Caco-2 (cell line): ENCODE data around the gene CEP72. TPM values are rescaled to one million over a fixed set of nuclear protein-coding genes. Genes with fewer than 3 reads are reported as not detected.

Experiments used
- BruUV-seq: library from RNA; stranded (reverse); fragments of 400-500 nt; replicated peaks from 2 replicates; lab custom pipeline; 2021; lab: Mats Ljungman, UMichigan
- CTCF ChIA-PET: fragments of 300-600 bp; sonication (Branson Sonifier 250); formaldehyde crosslinking; loops from one replicate; lab custom pipeline; 2022; ENCODE audit warnings: antibody characterized with exemption; lab: Charles Lee
- POLR2A ChIA-PET: fragments of 300-600 bp; sonication (Branson Sonifier 250); formaldehyde crosslinking; loops from one replicate; lab custom pipeline; 2022; ENCODE audit warnings: antibody characterized with exemption; lab: Charles Lee
- DNase-seq, 2 experiments: peaks; one replicate each; pipeline versions ENCODE4 v3.0.0 to v3.0.0-alpha.2; 2020 to 2022
- H3K27me3 ChIP-seq: replicated peaks from 2 replicates; pipeline ENCODE4 v1.6.0; 2011; ENCODE audit warnings: low read length; ENCODE audit not compliant: control insufficient read depth, insufficient read depth
- H3K36me3 ChIP-seq: 2 replicates; pipeline ENCODE4 v1.5.1; 2011; ENCODE audit warnings: low read length; ENCODE audit not compliant: control insufficient read depth, insufficient read depth
- H3K4me1 ChIP-seq: fragments of 250-450 bp; sonication (Bioruptor Pico); 2 replicates; pipeline ENCODE4 v1.5.1; 2020; ENCODE audit warnings: mild to moderate bottlenecking
- H3K4me3 ChIP-seq: 2 replicates; pipeline ENCODE4 v1.5.1; 2011; ENCODE audit warnings: low read depth, mild to moderate bottlenecking, control low read depth, low read length
- H3K9me3 ChIP-seq: fragments of 250-450 bp; sonication (Bioruptor Pico); 2 replicates; pipeline ENCODE4 v1.5.1; 2020; ENCODE audit warnings: mild to moderate bottlenecking, moderate library complexity
- H3K27ac Mint-ChIP-seq: one replicate; pipeline ENCODE4 v1.8.0; 2022; ENCODE audit warnings: mixed read lengths; ENCODE audit not compliant: unreplicated experiment
- H3K27me3 Mint-ChIP-seq: one replicate; pipeline ENCODE4 v1.8.0; 2022; ENCODE audit warnings: mixed read lengths; ENCODE audit not compliant: insufficient read depth, unreplicated experiment
- H3K36me3 Mint-ChIP-seq: one replicate; pipeline ENCODE4 v1.8.0; 2022; ENCODE audit warnings: mild to moderate bottlenecking, mixed read lengths; ENCODE audit not compliant: insufficient read depth, unreplicated experiment
- H3K4me1 Mint-ChIP-seq: one replicate; pipeline ENCODE4 v1.8.0; 2022; ENCODE audit warnings: low read depth, mixed read lengths; ENCODE audit not compliant: unreplicated experiment
- H3K4me3 Mint-ChIP-seq: one replicate; pipeline ENCODE4 v1.8.0; 2022; ENCODE audit warnings: mild to moderate bottlenecking, moderate library complexity, mixed read lengths; ENCODE audit not compliant: unreplicated experiment
- H3K9me3 Mint-ChIP-seq: one replicate; pipeline ENCODE4 v1.8.0; 2022; ENCODE audit warnings: mixed read lengths; ENCODE audit not compliant: unreplicated experiment
- CTCF ChIP-seq, 2 experiments: fragments of 200-600 bp in 1 of 2; IDR thresholded peaks; 1 replicate in 1 of 2; 2 replicates in 1 of 2; pipeline versions ENCODE4 v1.5.1 to v1.8.0; 2011 to 2022; ENCODE audit warnings: antibody characterized with exemption in 1 of 2, control low read depth in 1 of 2, inconsistent platforms in 1 of 2, low read depth in 1 of 2, low read length in 1 of 2, mild to moderate bottlenecking in 1 of 2, moderate library complexity in 1 of 2; ENCODE audit not compliant: insufficient read depth in 1 of 2, severe bottlenecking in 1 of 2, unreplicated experiment in 1 of 2
- intact Hi-C: fragments of 100-400 bp; cut with micrococcal nuclease; formaldehyde crosslinking; loops from one replicate; pipeline ENCODE4 v1.10.0; 2022; ENCODE audit not compliant: unreplicated experiment
- total RNA-seq: library from RNA; stranded (reverse); gene quantifications from 2 replicates; pipeline ENCODE4 v1.2.3, GENCODE V29; 2022

Gene CEP72
- total RNA-seq, 1 experiment from 2014 or later = 36.6 TPM

GRCh38 chr5:646396-647201, 34.5 kb downstream of the CEP72 start:
- H3K4me3 ChIP-seq = no peak overlapping the region
- intact Hi-C loops = no loop called here
- POLR2A ChIA-PET = interaction anchor here (0.7 kb wide), 1 partner anchor 555 kb away, joined by 3 read pairs; the partner anchor contains the start of gene SLC6A19
- H3K9me3 ChIP-seq = peaks cover 3% of the 10 kb centered on the region; the same call in 1 of the 2 replicates
- CTCF ChIA-PET = no interaction called here
- no TSS peak for BruUV-seq
- Mint-ChIP-seq H3K4me1 (no peaks in the 10 kb centered on the region), H3K9me3 (no peaks in the 10 kb centered on the region), H3K36me3 (peaks cover 6% of the 10 kb centered on the region), H3K27ac (no peak overlapping the region), H3K27me3 (no peaks in the 10 kb centered on the region), H3K4me3 (no peak overlapping the region)
- TF ChIP-seq CTCF (IDR thresholded peaks at IDR 0.05; ENCODE audit: insufficient read depth in 1 of 2, low read depth in 1 of 2, low read length in 1 of 2, severe bottlenecking in 1 of 2, unreplicated experiment in 1 of 2) = no peak
- no peaks in the 10 kb centered on the region for H3K4me1 ChIP-seq
- peaks cover 17% of the 10 kb centered on the region for H3K36me3 ChIP-seq
- no peaks in the 10 kb centered on the region for H3K27me3 ChIP-seq
- no peak for DNase-seq

- ChIA-PET POLR2A (interaction anchor here (0.7 kb wide), 1 partner anchor 554 kb away, joined by 3 read pairs; the partner anchor contains the start of gene SLC6A19), CTCF (interaction anchor here (0.7 kb wide), 1 partner anchor 141 kb away, joined by 3 read pairs; no protein-coding TSS in a partner anchor)
- H3K9me3 ChIP-seq = peaks cover 3% of the 10 kb centered on the region; the same call in 1 of the 2 replicates
- no peaks in the 10 kb centered on the region for H3K27me3 ChIP-seq
- no peak overlapping the region for H3K4me3 Mint-ChIP-seq
- no peaks in the 10 kb centered on the region for H3K4me1 ChIP-seq
- H3K9me3 Mint-ChIP-seq = no peaks in the 10 kb centered on the region
- intact Hi-C loops = no loop called here
- no peak overlapping the region for H3K27ac Mint-ChIP-seq
- TF ChIP-seq CTCF (IDR thresholded peaks at IDR 0.05; ENCODE audit: insufficient read depth in 1 of 2, low read depth in 1 of 2, low read length in 1 of 2, severe bottlenecking in 1 of 2, unreplicated experiment in 1 of 2) = no peak
- no peaks in the 10 kb centered on the region for H3K27me3 Mint-ChIP-seq
- no peak overlapping the region for H3K4me3 ChIP-seq
- no peak for DNase-seq
- peaks cover 17% of the 10 kb centered on the region for H3K36me3 ChIP-seq
- no peaks in the 10 kb centered on the region for H3K4me1 Mint-ChIP-seq
- peaks cover 6% of the 10 kb centered on the region for H3K36me3 Mint-ChIP-seq
- no TSS peak for BruUV-seq
Observed at GRCh38 chr5:647311-647710, 35.2 kb downstream of the CEP72 start.

GRCh38 chr5:647727-648126, 35.6 kb downstream of the CEP72 start:
- Mint-ChIP-seq H3K27ac (no peak overlapping the region), H3K36me3 (peaks cover 6% of the 10 kb centered on the region), H3K4me3 (no peak overlapping the region), H3K4me1 (no peaks in the 10 kb centered on the region), H3K9me3 (no peaks in the 10 kb centered on the region), H3K27me3 (no peaks in the 10 kb centered on the region)
- DNase-seq = no peak
- H3K36me3 ChIP-seq = peaks cover 17% of the 10 kb centered on the region
- no peak for TF ChIP-seq CTCF (IDR thresholded peaks at IDR 0.05; ENCODE audit: insufficient read depth in 1 of 2, low read depth in 1 of 2, low read length in 1 of 2, severe bottlenecking in 1 of 2, unreplicated experiment in 1 of 2)
- intact Hi-C loops = no loop called here
- no peaks in the 10 kb centered on the region for H3K4me1 ChIP-seq
- no peak overlapping the region for H3K4me3 ChIP-seq
- no peaks in the 10 kb centered on the region for H3K27me3 ChIP-seq
- peaks cover 3% of the 10 kb centered on the region; the same call in 1 of the 2 replicates for H3K9me3 ChIP-seq
- CTCF ChIA-PET = interaction anchor here (0.7 kb wide), 1 partner anchor 142 kb away, joined by 3 read pairs; no protein-coding TSS in a partner anchor
- POLR2A ChIA-PET = interaction anchor here (0.7 kb wide), 1 partner anchor 553 kb away, joined by 3 read pairs; the partner anchor contains the start of gene SLC6A19
- BruUV-seq = no TSS peak
